Measurements from ENCODE around the gene CEP152.

Gene CEP152

DNA sequence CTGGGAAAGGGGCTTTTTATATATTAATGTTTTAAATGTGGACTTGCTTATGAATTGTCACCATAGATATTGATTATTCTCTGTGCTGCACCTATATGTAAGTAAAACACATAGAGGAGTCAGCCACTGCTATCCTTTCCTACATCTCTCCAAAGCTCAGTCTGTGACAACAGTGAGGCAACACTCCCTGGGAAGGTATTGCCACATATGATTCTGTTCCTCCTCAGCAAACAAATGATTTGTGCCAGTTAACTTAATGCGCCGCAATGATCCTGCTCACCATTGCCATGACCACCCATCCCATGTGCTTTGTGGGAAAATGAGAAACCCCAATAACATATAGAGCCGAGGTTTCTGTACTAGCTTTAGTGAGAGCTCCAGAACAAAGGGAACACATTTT is 90.2 kb downstream of the CEP152 start:
- Histone ChIP-seq H3K9ac (ENCODE audit: low read depth, low read length) (no peak overlapping the region), H3K27me3 (ENCODE audit: control insufficient read depth, insufficient read depth, low read length) (no peaks in the 10 kb centered on the region), H3K4me1 (ENCODE audit: control insufficient read depth, insufficient read depth, low read length) (no peaks in the 10 kb centered on the region), H3K9me3 (ENCODE audit: control insufficient read depth, insufficient read depth, low read length) (peaks cover 3% of the 10 kb centered on the region), H3K4me3 (ENCODE audit: low read depth, low read length) (no peak overlapping the region), H3K36me3 (ENCODE audit: control insufficient read depth, insufficient read depth, low read length) (no peaks in the 10 kb centered on the region)

DNA sequence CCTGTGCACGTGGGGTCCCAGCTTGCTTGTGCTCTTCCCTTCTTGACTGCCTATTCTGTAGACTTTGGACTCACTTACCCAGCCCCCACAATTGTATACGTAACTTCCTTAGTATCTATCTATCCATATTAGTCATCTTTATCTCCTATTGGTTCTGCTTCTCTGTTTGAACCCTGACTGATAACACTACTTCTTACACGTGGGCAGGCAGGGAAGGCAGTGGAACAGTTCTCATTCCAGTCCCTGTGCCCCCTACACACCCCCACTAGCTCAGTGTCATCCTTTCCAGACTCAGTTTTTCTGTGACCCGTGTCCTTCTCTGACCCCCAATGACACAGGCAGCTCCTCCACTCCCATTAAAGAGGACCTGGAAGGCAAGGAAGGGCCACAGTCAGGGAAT is 91.2 kb downstream of the CEP152 start:
- H3K9me3 ChIP-seq (ENCODE audit: control insufficient read depth, insufficient read depth, low read length), result peaks cover 3% of the 10 kb centered on the region
- H3K9ac ChIP-seq (ENCODE audit: low read depth, low read length), result no peak overlapping the region
- no peaks in the 10 kb centered on the region for H3K27me3 ChIP-seq (ENCODE audit: control insufficient read depth, insufficient read depth, low read length)
- no peaks in the 10 kb centered on the region for H3K4me1 ChIP-seq (ENCODE audit: control insufficient read depth, insufficient read depth, low read length)
- H3K36me3 ChIP-seq (ENCODE audit: control insufficient read depth, insufficient read depth, low read length), result no peaks in the 10 kb centered on the region
- no peak overlapping the region for H3K4me3 ChIP-seq (ENCODE audit: low read depth, low read length)

DNA sequence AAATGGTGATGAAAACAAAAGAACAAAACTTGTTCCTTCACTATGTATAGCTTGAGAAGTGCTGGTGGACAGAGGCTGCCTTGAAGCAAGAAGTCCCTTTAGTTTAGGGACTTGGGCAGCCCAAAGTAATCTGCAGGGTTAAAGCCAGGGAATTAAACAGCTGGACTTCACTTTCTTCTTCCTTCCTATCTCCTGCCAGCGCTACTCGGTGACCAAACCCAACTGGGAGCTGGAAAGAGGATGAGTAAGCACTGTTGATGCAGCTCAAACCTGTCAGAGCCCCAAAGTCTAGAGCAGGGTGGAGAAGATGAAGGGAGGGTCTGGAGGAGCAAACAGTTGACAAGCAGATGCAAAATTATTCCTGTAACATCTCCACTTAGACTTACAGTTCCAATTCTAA is 92.2 kb downstream of the CEP152 start:
- no peak overlapping the region for H3K9ac ChIP-seq (ENCODE audit: low read depth, low read length)
- no peaks in the 10 kb centered on the region for H3K4me1 ChIP-seq (ENCODE audit: control insufficient read depth, insufficient read depth, low read length)
- H3K4me3 ChIP-seq (ENCODE audit: low read depth, low read length), result no peak overlapping the region
- H3K27me3 ChIP-seq (ENCODE audit: control insufficient read depth, insufficient read depth, low read length), result no peaks in the 10 kb centered on the region
- H3K36me3 ChIP-seq (ENCODE audit: control insufficient read depth, insufficient read depth, low read length), result no peaks in the 10 kb centered on the region
- peaks cover 3% of the 10 kb centered on the region for H3K9me3 ChIP-seq (ENCODE audit: control insufficient read depth, insufficient read depth, low read length)

DNA sequence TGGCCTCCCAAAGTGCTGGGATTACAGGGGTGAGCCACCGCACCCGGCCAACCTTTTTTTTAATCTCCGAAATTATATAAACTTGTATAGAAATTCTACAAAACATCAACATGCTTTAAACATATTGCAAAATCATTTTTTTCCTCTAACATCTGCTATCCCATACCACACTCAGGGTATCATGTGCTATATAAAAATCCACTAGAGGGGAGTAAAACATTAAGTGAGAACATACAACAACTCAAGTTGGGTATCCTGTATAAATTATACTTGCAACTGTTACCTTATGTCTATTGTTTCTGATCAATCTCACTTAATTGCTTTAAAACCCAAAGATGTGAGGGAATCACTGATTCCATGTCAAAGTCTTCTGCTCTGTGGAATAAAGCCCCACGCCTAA is 93.4 kb downstream of the CEP152 start:
- Histone ChIP-seq H3K9me3 (ENCODE audit: control insufficient read depth, insufficient read depth, low read length) (peaks cover 3% of the 10 kb centered on the region), H3K27me3 (ENCODE audit: control insufficient read depth, insufficient read depth, low read length) (no peaks in the 10 kb centered on the region), H3K4me1 (ENCODE audit: control insufficient read depth, insufficient read depth, low read length) (no peaks in the 10 kb centered on the region), H3K36me3 (ENCODE audit: control insufficient read depth, insufficient read depth, low read length) (no peaks in the 10 kb centered on the region), H3K4me3 (ENCODE audit: low read depth, low read length) (no peak overlapping the region), H3K9ac (ENCODE audit: low read depth, low read length) (no peak overlapping the region)

DNA sequence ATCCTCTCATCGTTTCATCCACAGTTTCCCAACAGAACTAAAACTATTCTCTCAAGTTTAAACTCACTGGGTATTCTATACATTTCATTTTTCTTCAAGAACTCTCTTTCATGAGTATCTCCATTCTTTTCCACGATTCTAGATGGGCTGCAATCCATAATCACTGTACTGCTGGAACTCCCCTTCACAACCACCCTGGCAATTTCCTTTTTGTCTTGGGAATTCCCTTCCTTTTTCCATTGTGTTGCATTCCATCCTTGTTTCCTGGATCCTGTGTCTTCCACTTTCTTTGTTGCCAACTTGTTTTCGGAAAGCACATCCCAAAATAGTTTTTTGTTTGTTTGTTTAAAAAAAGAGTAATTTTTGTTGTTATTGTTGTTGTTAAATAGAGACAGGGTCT is 98.3 kb downstream of the CEP152 start:
- Histone ChIP-seq H3K27me3 (ENCODE audit: control insufficient read depth, insufficient read depth, low read length) (no peaks in the 10 kb centered on the region), H3K36me3 (ENCODE audit: control insufficient read depth, insufficient read depth, low read length) (no peaks in the 10 kb centered on the region), H3K4me3 (ENCODE audit: low read depth, low read length) (no peak overlapping the region), H3K9ac (ENCODE audit: low read depth, low read length) (no peak overlapping the region), H3K4me1 (ENCODE audit: control insufficient read depth, insufficient read depth, low read length) (no peaks in the 10 kb centered on the region), H3K9me3 (ENCODE audit: control insufficient read depth, insufficient read depth, low read length) (peaks cover 3% of the 10 kb centered on the region)

DNA sequence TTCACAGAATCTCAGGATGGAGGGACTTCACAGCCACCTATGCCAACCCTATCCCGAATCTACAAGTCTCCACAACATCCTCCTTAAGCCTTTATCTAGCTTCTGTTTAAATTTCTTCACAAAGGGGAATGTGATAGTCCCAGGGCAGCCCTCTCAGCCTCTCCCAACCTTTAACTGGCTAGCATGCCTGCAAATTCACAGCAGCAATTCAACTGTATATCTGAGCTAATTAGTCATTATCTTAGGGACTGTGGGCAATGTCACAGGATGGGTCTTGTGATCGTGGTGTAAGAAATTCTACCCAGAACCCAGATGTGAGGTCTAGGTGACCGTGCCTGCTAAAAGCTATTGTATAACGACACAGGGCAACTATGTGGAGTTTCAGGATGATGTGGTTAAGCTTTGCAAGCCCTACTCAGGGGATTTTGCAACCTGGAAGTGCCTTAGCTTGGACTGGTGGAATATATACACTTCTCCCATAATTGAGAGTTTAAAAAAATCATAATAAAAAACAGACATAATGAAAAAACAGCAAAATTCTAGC is 99.8 kb downstream of the CEP152 start:
- Histone ChIP-seq H3K27me3 (ENCODE audit: control insufficient read depth, insufficient read depth, low read length) (no peaks in the 10 kb centered on the region), H3K9ac (ENCODE audit: low read depth, low read length) (no peak overlapping the region), H3K36me3 (ENCODE audit: control insufficient read depth, insufficient read depth, low read length) (no peaks in the 10 kb centered on the region), H3K4me1 (ENCODE audit: control insufficient read depth, insufficient read depth, low read length) (no peaks in the 10 kb centered on the region), H3K4me3 (ENCODE audit: low read depth, low read length) (no peak overlapping the region), H3K9me3 (ENCODE audit: control insufficient read depth, insufficient read depth, low read length) (no peaks in the 10 kb centered on the region)

DNA sequence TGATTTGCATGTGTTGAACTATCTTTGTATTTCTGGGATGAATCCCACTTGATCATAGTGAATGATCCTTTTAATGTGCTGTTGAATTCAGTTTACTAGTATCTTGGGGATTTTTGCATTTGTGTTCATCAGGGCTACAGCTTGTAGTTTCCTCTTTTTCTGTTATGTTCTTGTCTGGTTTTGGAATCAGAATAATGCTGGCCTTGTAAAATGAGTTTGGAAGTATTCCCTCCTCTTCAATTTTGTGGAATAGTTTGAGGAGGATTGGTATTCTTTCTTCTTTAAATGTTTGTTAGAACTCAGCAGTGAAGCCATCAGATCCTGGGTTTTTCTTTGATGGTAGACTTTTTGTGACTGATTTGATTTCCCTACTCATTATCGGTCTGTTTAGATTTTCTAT is 102.2 kb downstream of the CEP152 start:
- no peaks in the 10 kb centered on the region for H3K9me3 ChIP-seq (ENCODE audit: control insufficient read depth, insufficient read depth, low read length)
- H3K4me1 ChIP-seq (ENCODE audit: control insufficient read depth, insufficient read depth, low read length), result no peaks in the 10 kb centered on the region
- no peak overlapping the region for H3K4me3 ChIP-seq (ENCODE audit: low read depth, low read length)
- H3K36me3 ChIP-seq (ENCODE audit: control insufficient read depth, insufficient read depth, low read length), result no peaks in the 10 kb centered on the region
- no peaks in the 10 kb centered on the region for H3K27me3 ChIP-seq (ENCODE audit: control insufficient read depth, insufficient read depth, low read length)
- H3K9ac ChIP-seq (ENCODE audit: low read depth, low read length), result no peak overlapping the region

DNA sequence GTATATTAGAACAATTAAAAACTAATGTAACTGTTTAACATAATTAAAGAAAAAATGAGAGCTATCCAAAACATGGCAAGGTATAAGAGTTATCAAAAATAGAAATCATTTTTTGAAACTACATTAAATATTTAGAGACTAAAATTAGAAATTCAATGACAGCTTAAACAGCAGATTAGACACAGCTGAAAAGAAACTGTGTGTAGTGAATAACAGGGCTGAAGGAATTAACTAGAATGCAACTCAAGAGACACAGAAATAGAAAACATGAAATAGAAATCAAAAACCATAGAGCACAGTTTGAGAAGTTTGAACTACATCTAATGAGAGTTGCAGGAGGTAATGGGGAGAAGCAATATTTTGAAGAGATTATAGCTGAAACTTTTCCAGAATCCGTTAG is 105.5 kb downstream of the CEP152 start:
- H3K9ac ChIP-seq (ENCODE audit: low read depth, low read length), result no peak overlapping the region
- no peaks in the 10 kb centered on the region for H3K4me1 ChIP-seq (ENCODE audit: control insufficient read depth, insufficient read depth, low read length)
- no peaks in the 10 kb centered on the region for H3K36me3 ChIP-seq (ENCODE audit: control insufficient read depth, insufficient read depth, low read length)
- no peaks in the 10 kb centered on the region for H3K27me3 ChIP-seq (ENCODE audit: control insufficient read depth, insufficient read depth, low read length)
- no peak overlapping the region for H3K4me3 ChIP-seq (ENCODE audit: low read depth, low read length)
- H3K9me3 ChIP-seq (ENCODE audit: control insufficient read depth, insufficient read depth, low read length), result no peaks in the 10 kb centered on the region

DNA sequence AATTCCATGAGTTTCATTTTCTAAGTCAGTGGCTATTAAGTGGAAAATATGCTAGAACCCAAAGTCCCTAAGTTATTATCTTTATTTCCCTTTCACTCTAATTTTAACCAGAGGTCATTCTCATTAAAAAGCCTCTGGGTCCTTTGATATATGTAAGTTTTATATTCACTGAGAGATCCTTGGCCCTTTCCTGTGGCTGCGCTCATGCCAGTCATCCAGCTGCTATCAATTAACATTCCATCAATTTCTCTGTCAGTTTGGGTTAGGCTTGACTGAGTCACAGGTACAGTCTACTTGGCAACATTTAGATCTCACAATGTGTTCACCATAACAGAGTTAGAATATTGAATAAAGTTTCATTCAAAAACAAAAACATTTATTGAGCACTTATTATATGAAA is 107.3 kb downstream of the CEP152 start:
- Histone ChIP-seq H3K9ac (ENCODE audit: low read depth, low read length) (no peak overlapping the region), H3K9me3 (ENCODE audit: control insufficient read depth, insufficient read depth, low read length) (no peaks in the 10 kb centered on the region), H3K4me1 (ENCODE audit: control insufficient read depth, insufficient read depth, low read length) (no peaks in the 10 kb centered on the region), H3K36me3 (ENCODE audit: control insufficient read depth, insufficient read depth, low read length) (no peaks in the 10 kb centered on the region), H3K4me3 (ENCODE audit: low read depth, low read length) (no peak overlapping the region), H3K27me3 (ENCODE audit: control insufficient read depth, insufficient read depth, low read length) (no peaks in the 10 kb centered on the region)

DNA sequence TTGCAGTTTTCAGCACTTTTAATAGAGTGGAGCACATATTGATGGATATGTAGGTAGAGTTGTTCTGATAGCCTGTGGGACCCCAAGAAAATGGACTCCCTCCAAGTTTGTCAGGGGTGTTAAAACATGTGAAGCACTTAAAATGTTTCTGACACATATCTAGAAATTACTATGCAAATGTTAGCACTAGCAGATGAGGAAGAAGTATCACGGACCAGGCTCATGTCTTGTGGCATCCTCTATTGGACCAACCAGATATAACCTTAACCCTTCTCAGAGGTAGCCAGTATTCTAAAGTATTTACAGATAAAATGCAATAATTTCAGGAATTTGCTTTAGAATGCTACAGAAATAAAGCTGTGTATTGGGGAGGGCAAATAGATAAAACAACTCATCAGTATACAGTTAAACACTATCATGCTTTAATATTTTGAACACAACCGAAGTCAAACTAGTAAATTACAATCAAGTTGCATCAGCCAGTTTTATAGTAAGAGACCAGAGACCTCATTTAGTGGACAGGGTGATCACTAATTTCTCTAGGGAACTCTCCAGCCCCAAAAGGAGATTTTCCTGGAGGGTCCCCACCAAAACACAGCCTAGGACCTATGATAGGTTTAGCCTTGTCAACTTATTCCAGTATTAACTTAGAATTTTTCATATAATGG is 108.2 kb downstream of the CEP152 start:
- H3K9me3 ChIP-seq (ENCODE audit: control insufficient read depth, insufficient read depth, low read length), result no peaks in the 10 kb centered on the region
- no peaks in the 10 kb centered on the region for H3K4me1 ChIP-seq (ENCODE audit: control insufficient read depth, insufficient read depth, low read length)
- H3K4me3 ChIP-seq (ENCODE audit: low read depth, low read length), result no peak overlapping the region
- H3K9ac ChIP-seq (ENCODE audit: low read depth, low read length), result no peak overlapping the region
- no peaks in the 10 kb centered on the region for H3K27me3 ChIP-seq (ENCODE audit: control insufficient read depth, insufficient read depth, low read length)
- no peaks in the 10 kb centered on the region for H3K36me3 ChIP-seq (ENCODE audit: control insufficient read depth, insufficient read depth, low read length)

DNA sequence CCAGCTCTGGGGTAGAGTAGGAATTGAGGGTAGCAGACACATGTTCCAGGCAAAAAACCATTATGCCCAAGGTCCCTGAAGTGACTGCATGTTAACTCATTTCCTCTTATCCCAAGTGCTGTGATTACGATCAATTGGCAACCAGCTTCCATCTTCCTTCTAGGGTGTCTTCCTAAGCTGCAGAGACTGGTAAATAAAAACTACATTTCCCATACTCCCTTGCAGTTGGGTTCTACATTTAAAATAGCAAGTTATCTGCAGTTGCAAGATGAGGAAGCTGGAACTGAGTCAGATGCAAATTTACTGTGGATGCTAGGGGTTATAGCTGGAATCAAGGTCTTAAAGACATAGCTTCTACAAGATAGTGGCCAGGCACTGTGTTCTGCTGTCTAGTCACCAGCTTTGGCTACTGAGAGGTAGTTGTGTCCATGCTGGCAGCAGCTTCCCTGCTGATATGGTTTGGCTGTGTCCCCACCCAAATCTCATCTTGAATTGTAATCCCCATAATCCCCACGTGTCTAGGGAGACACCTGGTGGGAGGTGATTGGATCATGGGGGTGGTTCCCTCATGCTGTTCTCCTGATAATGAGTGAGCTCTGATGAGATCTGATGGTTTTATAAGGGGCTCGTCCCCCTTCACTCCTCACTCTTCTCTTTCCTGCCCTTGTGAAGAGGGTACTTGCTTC is 114.1 kb downstream of the CEP152 start:
- H3K9me3 ChIP-seq (ENCODE audit: control insufficient read depth, insufficient read depth, low read length), result no peaks in the 10 kb centered on the region
- H3K4me1 ChIP-seq (ENCODE audit: control insufficient read depth, insufficient read depth, low read length), result no peaks in the 10 kb centered on the region
- no peak overlapping the region for H3K4me3 ChIP-seq (ENCODE audit: low read depth, low read length)
- no peaks in the 10 kb centered on the region for H3K36me3 ChIP-seq (ENCODE audit: control insufficient read depth, insufficient read depth, low read length)
- H3K9ac ChIP-seq (ENCODE audit: low read depth, low read length), result no peak overlapping the region
- H3K27me3 ChIP-seq (ENCODE audit: control insufficient read depth, insufficient read depth, low read length), result no peaks in the 10 kb centered on the region

DNA sequence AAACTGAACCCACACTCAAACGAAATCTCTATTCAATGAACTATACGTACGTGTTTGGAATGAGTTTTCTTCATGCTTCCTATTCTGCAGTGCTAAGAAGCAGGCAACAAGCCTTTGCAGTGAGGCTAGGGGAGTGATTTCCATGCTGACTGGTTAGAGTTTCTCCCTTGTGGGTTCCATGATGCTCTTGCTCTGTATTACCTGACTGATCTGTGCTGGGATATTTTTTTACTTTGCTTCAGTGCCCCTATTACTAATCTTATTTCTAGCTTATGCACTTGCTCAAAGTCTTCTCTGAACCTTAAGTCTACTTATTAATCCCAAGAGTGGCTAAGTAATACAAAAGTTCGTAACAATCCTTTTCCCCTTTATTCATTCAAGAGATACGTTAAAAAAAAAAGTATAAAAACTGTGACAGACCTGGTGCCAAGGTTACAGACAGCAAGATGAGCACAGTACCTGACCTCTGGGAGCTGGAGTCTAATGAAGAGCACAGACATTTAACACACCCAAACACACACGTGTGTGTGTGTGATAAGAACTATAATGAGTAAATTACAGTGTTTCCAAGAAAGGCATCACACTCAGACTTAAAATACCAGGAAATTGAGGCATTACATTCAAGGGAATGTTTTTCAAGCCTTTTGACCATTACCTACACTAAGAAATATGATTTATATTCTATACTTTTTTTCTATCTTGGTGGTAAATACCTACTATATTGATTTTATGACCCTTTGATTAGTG is 114.9 kb downstream of the CEP152 start:
- no peaks in the 10 kb centered on the region for H3K9me3 ChIP-seq (ENCODE audit: control insufficient read depth, insufficient read depth, low read length)
- H3K27me3 ChIP-seq (ENCODE audit: control insufficient read depth, insufficient read depth, low read length), result no peaks in the 10 kb centered on the region
- no peak overlapping the region for H3K9ac ChIP-seq (ENCODE audit: low read depth, low read length)
- no peaks in the 10 kb centered on the region for H3K36me3 ChIP-seq (ENCODE audit: control insufficient read depth, insufficient read depth, low read length)
- no peak overlapping the region for H3K4me3 ChIP-seq (ENCODE audit: low read depth, low read length)
- no peaks in the 10 kb centered on the region for H3K4me1 ChIP-seq (ENCODE audit: control insufficient read depth, insufficient read depth, low read length)

Data from iPS-15b (cell line).